K562 (cell line): ENCODE measurements around the gene MOSPD2. TPM values are rescaled to one million over a fixed set of nuclear protein-coding genes. Genes with fewer than 3 reads are reported as not detected.

ENCODE experiments used
- ATAC-seq: fragments of 200-7000 bp; cut with Tn5 transposase; 3 replicates; pipeline ENCODE4 v1.9.1; 2020; ENCODE audit warnings: moderate library complexity
- BruUV-seq: library from RNA; stranded (reverse); fragments of 400-500 nt; replicated peaks from 2 replicates; lab custom pipeline; 2021; lab: Mats Ljungman, UMichigan
- CTCF ChIA-PET: fragments of 300-600 bp; formaldehyde crosslinking; extraction: SDS; loops from one replicate; lab custom pipeline; 2021; ENCODE audit warnings: low intra/inter-chr PET ratio; lab: Yijun Ruan, JAX
- POLR2A ChIA-PET: fragments of 300-600, 350-650 bp; sonication (Branson Sonifier 250); formaldehyde crosslinking; extraction: SDS; loops from one replicate; lab custom pipeline; 2021; ENCODE audit warnings: antibody characterized with exemption, inconsistent platforms; lab: Yijun Ruan, JAX
- DNase-seq, 4 experiments: peaks; one replicate each; pipeline versions ENCODE4 v3.0.0 to v3.0.0-alpha.2; 2011 to 2018; ENCODE audit warnings: low spot score in 3 of 4, mixed read lengths in 3 of 4; ENCODE audit errors: extremely low read depth in 1 of 4
- FAIRE-seq: peaks from 2 replicates; lab custom pipeline; 2011; peaks lifted over from hg19 to GRCh38; lab: Jason Lieb, UNC
- H2AFZ ChIP-seq: 2 replicates; pipeline ENCODE4 v1.6.0; 2011; ENCODE audit warnings: low read depth, low read length, control low read depth, inconsistent platforms
- H3K27ac ChIP-seq: fragments of 200-600 bp; 3 replicates; pipeline ENCODE4 v1.8.0; 2011; ENCODE audit warnings: low read depth, mild to moderate bottlenecking, control low read depth, inconsistent platforms, low read length, moderate library complexity, mixed read lengths; ENCODE audit errors: extremely low read depth
- H3K27me3 ChIP-seq, 2 experiments: fragments of 300-600 bp in 1 of 2; 2 replicates in 1 of 2; 3 replicates in 1 of 2; pipeline versions ENCODE4 v1.6.0 to v1.8.0; 2011; ENCODE audit warnings: inconsistent platforms in 2 of 2, low read length in 2 of 2, mild to moderate bottlenecking in 1 of 2, mixed read lengths in 1 of 2, moderate library complexity in 1 of 2; ENCODE audit not compliant: control insufficient read depth in 2 of 2, insufficient read depth in 2 of 2
- H3K36me3 ChIP-seq: fragments of 300-600 bp; 3 replicates; pipeline ENCODE4 v1.8.0; 2011; ENCODE audit warnings: mild to moderate bottlenecking, low read length, inconsistent platforms; ENCODE audit not compliant: control insufficient read depth, insufficient read depth
- H3K4me1 ChIP-seq, 2 experiments: fragments of 200-600 bp in 1 of 2; replicated peaks in 1 of 2; 2 replicates in 1 of 2; 3 replicates in 1 of 2; pipeline versions ENCODE4 v1.5.1 to v1.8.0; 2011; ENCODE audit warnings: inconsistent platforms in 2 of 2, low read length in 2 of 2, mild to moderate bottlenecking in 1 of 2, mixed read lengths in 1 of 2, moderate library complexity in 1 of 2; ENCODE audit not compliant: control insufficient read depth in 2 of 2, insufficient read depth in 2 of 2
- H3K4me2 ChIP-seq: 2 replicates; pipeline ENCODE4 v1.6.1; 2011; ENCODE audit warnings: low read length, control low read depth, inconsistent platforms, mixed read lengths; ENCODE audit not compliant: insufficient read depth
- H3K4me3 ChIP-seq: fragments of 200-600 bp; sonication (generic), shearing (Covaris generic); 2 replicates; pipeline ENCODE4 v1.5.1; 2016; ENCODE audit warnings: control low read depth, inconsistent platforms
- H3K79me2 ChIP-seq: fragments of 200-600 bp; 3 replicates; pipeline ENCODE4 v1.8.0; 2011; ENCODE audit warnings: low read length, inconsistent platforms; ENCODE audit not compliant: control insufficient read depth, insufficient read depth
- H3K9ac ChIP-seq, 2 experiments: 2 replicates each; pipeline versions ENCODE4 v1.6.0 to v1.6.1; 2011; ENCODE audit warnings: low read depth in 2 of 2, low read length in 2 of 2, control low read depth in 1 of 2, inconsistent platforms in 1 of 2, mild to moderate bottlenecking in 1 of 2, mixed read lengths in 1 of 2; ENCODE audit not compliant: insufficient read depth in 1 of 2
- H3K9me1 ChIP-seq: one replicate; pipeline ENCODE4 v1.6.0; 2011; ENCODE audit warnings: inconsistent platforms, mild to moderate bottlenecking, low read length, moderate library complexity; ENCODE audit not compliant: control insufficient read depth, insufficient read depth
- H3K9me3 ChIP-seq: replicated peaks from 2 replicates; pipeline ENCODE4 v1.5.1; 2011; ENCODE audit warnings: low read depth, low read length, inconsistent platforms; ENCODE audit not compliant: control insufficient read depth, insufficient read depth
- H4K20me1 ChIP-seq: replicated peaks from 2 replicates; pipeline ENCODE4 v1.6.1; 2011; ENCODE audit warnings: low read length, inconsistent platforms, mixed read lengths; ENCODE audit not compliant: control insufficient read depth, insufficient read depth
- HNRNPUL1 ChIP-seq: fragments of 200-400 bp; formaldehyde crosslinking; IDR thresholded peaks from 2 replicates; pipeline ENCODE4 v1.6.1; 2017; ENCODE audit warnings: low read length
- KDM1A ChIP-seq, 2 experiments: fragments of 450-650 bp; IDR thresholded peaks; 2 replicates each; pipeline ENCODE4 v1.6.1; 2016; ENCODE audit warnings: mild to moderate bottlenecking in 2 of 2
- SMAD4 ChIP-seq: fragments of 250-450 bp; sonication (Bioruptor Pico); conservative IDR thresholded peaks from 2 replicates; pipeline ENCODE4 v1.8.0; 2021; ENCODE audit warnings: inconsistent platforms, mild to moderate bottlenecking, moderate library complexity
- TEAD1 ChIP-seq, 2 experiments: fragments of 450-650 bp in 1 of 2; sonication (generic) in 1 of 2; formaldehyde crosslinking; IDR thresholded peaks; 2 replicates each; pipeline versions ENCODE4 v1.4.0 to v1.8.0; 2020 to 2022; ENCODE audit warnings: mild to moderate bottlenecking in 2 of 2, missing genetic modification reagents in 1 of 2
- ZBTB49 ChIP-seq: sonication (generic); formaldehyde crosslinking; IDR thresholded peaks from 2 replicates; pipeline ENCODE4 v1.8.0; 2022; ENCODE audit warnings: missing genetic modification reagents, mild to moderate bottlenecking, borderline replicate concordance
- ZNF79 ChIP-seq: fragments of 250-450 bp; sonication (Bioruptor Pico); IDR thresholded peaks from 2 replicates; pipeline ENCODE4 v1.4.0; 2020; ENCODE audit warnings: low read depth, mild to moderate bottlenecking, moderate library complexity
- WGBS: fragments of 100-300 bp; shearing (Covaris generic); methylation state at CpG from one replicate; pipeline ENCODE4 v1.1.6; 2016; ENCODE audit warnings: low coverage, mixed read lengths; ENCODE audit not compliant: insufficient coverage; ENCODE audit errors: missing lambda C conversion rate; 5-methylcytosine and 5-hydroxymethylcytosine counted together
- in situ Hi-C: fragments of 300-500 bp; cut with MboI; formaldehyde crosslinking; loops from 4 replicates; pipeline ENCODE4 v1.15.0; 2018; ENCODE audit warnings: inconsistent platforms, mixed read lengths
- intact Hi-C: fragments of 100-400 bp; cut with micrococcal nuclease; formaldehyde crosslinking; loops from 2 replicates; pipeline ENCODE4 v1.14.2; 2022
- polyA plus RNA-seq, 8 experiments: library from polyadenylated mRNA; depleted of rRNA in 4 of 8; stranded (reverse) in 5 of 8; unstranded in 3 of 8; fragments of >200 nt; fragmentation: Nextera tagmentation in 2 of 8; fragmentation: Illumina TruSeq in 1 of 8; extraction: Ambion mirVana in 2 of 8; extraction: Trizol in 1 of 8; gene quantifications; 2 replicates each; pipeline versions ENCODE4 v1.2.1 to v1.2.3, GENCODE V29; 2011 to 2014; ENCODE audit warnings: inconsistent platforms in 1 of 8, missing spikeins in 1 of 8
- total RNA-seq, 7 experiments: library from RNA; depleted of rRNA in 6 of 7; stranded (reverse); fragments of >200 nt in 6 of 7; fragmentation: Illumina TruSeq in 2 of 7; extraction: Trizol in 2 of 7; gene quantifications; 2 replicates each; pipeline versions ENCODE4 v1.2.1 to v1.2.3, GENCODE V29; 2011 to 2021; ENCODE audit warnings: low replicate concordance in 1 of 7

MOSPD2 gene
- total and polyA plus RNA-seq, 9 of the 15 experiments (the other 6 are each of a cell fraction or from before 2014, with no cell fraction given), result 3.9 to 12.2 (median 9.2) TPM

- TF ChIP-seq ZNF79 (CRISPR knock-in tag), result no peak
- no peak for TF ChIP-seq ZBTB49 (CRISPR knock-in tag)
- no peak for TF ChIP-seq KDM1A (IDR thresholded peaks at IDR 0.05)
Observed at GRCh38 chrX:14943962-14944361, 70.7 kb downstream of the MOSPD2 start (continued).

- ChIA-PET POLR2A (no interaction called here), CTCF (no interaction called here)
- Histone ChIP-seq H3K9me1 (no peaks in the 10 kb centered on the region), H3K9ac (no peak overlapping the region), H3K27me3 (no peaks in the 10 kb centered on the region), H3K79me2 (no peaks in the 10 kb centered on the region), H3K4me3 (no peak overlapping the region), H4K20me1 (no peaks in the 10 kb centered on the region), H3K9me3 (no peaks in the 10 kb centered on the region), H3K4me1 (no peaks in the 10 kb centered on the region), H3K27ac (no peak overlapping the region), H2AFZ (no peak overlapping the region), H3K36me3 (no peaks in the 10 kb centered on the region), H3K4me2 (no peak overlapping the region)
- WGBS, result 0% methylated on average over 4 of the region's 5 CpGs
- in situ Hi-C loops, result no loop called here
- intact Hi-C loops, result no loop called here
- no peak for TF ChIP-seq HNRNPUL1
- no peak for TF ChIP-seq SMAD4 (CRISPR knock-in tag)
- no peak for TF ChIP-seq TEAD1 (CRISPR knock-in tag; IDR thresholded peaks at IDR 0.05)
- DNase-seq (no peak), ATAC-seq (no peak), FAIRE-seq (no peak)
- no TSS peak for BruUV-seq
Observed at GRCh38 chrX:14946606-14947155, 73.5 kb downstream of the MOSPD2 start.
